A673 (cell line): ENCODE results near the gene DHCR24. TPM values are rescaled to one million over a fixed set of nuclear protein-coding genes. Genes with fewer than 3 reads are reported as not detected.
A peak's percentile ranks its signal among the peaks of the same experiment; 100 is the strongest.

Experiments used
- BruUV-seq: library from RNA; stranded (reverse); fragments of 400-500 nt; replicated peaks from 2 replicates; lab custom pipeline; 2021; lab: Mats Ljungman, UMichigan
- CTCF ChIA-PET: fragments of 300-600 bp; sonication (Branson Sonifier 250); formaldehyde crosslinking; loops from one replicate; lab custom pipeline; 2022; ENCODE audit warnings: antibody characterized with exemption; lab: Charles Lee
- POLR2A ChIA-PET: fragments of 300-600 bp; sonication (Branson Sonifier 250); formaldehyde crosslinking; loops from one replicate; lab custom pipeline; 2022; ENCODE audit warnings: antibody characterized with exemption; ENCODE audit not compliant: low non-redundant PET; lab: Charles Lee
- DNase-seq: peaks from one replicate; pipeline ENCODE4 v3.0.0-alpha.2; 2015; ENCODE audit warnings: low spot score
- H3K27ac ChIP-seq: fragments of 200-600 bp; sonication (generic); 2 replicates; pipeline ENCODE4 v1.5.1; 2016; ENCODE audit warnings: mixed run types, low read depth, mild to moderate bottlenecking, mixed read lengths, antibody characterized with exemption, low read length; ENCODE audit not compliant: poor library complexity, severe bottlenecking
- H3K27me3 ChIP-seq: fragments of 200-600 bp; sonication (generic); replicated peaks from 2 replicates; pipeline ENCODE4 v1.6.1; 2017; ENCODE audit warnings: mixed run types, low read depth, mild to moderate bottlenecking, mixed read lengths, antibody characterized with exemption, low read length; ENCODE audit not compliant: insufficient read depth, poor library complexity
- H3K36me3 ChIP-seq: fragments of 200-600 bp; sonication (generic); 2 replicates; pipeline ENCODE4 v1.6.1; 2016; ENCODE audit warnings: mixed run types, mild to moderate bottlenecking, mixed read lengths, antibody characterized with exemption, low read length; ENCODE audit not compliant: insufficient read depth, poor library complexity, severe bottlenecking
- H3K4me1 ChIP-seq: fragments of 200-600 bp; sonication (generic); 2 replicates; pipeline ENCODE4 v1.6.1; 2017; ENCODE audit warnings: mixed run types, mild to moderate bottlenecking, mixed read lengths, antibody characterized with exemption, low read length; ENCODE audit not compliant: insufficient read depth, poor library complexity, severe bottlenecking
- H3K4me3 ChIP-seq: fragments of 200-600 bp; sonication (generic); 2 replicates; pipeline ENCODE4 v1.5.1; 2016; ENCODE audit warnings: low read depth, mixed run types, mild to moderate bottlenecking, mixed read lengths, low read length; ENCODE audit not compliant: poor library complexity, severe bottlenecking
- H3K9me3 ChIP-seq: fragments of 200-600 bp; sonication (generic); 2 replicates; pipeline ENCODE4 v1.6.1; 2016; ENCODE audit warnings: mixed run types, low read depth, mild to moderate bottlenecking, mixed read lengths, antibody characterized with exemption, low read length; ENCODE audit not compliant: poor library complexity, severe bottlenecking
- EZH2 ChIP-seq: fragments of 200-600 bp; sonication (generic); IDR thresholded peaks from 2 replicates; pipeline ENCODE4 v1.6.1; 2017; ENCODE audit warnings: borderline replicate concordance, low read depth, mild to moderate bottlenecking, mixed read lengths, antibody characterized with exemption, low read length; ENCODE audit not compliant: poor library complexity, severe bottlenecking
- intact Hi-C: fragments of 100-400 bp; cut with micrococcal nuclease; formaldehyde crosslinking; loops from one replicate; pipeline ENCODE4 v1.10.0; 2022; ENCODE audit not compliant: unreplicated experiment
- total RNA-seq: library from RNA; stranded (reverse); gene quantifications from 2 replicates; pipeline ENCODE4 v1.2.3, GENCODE V29; 2021
- TF ChIP-seq, protein P1 (sequence below): fragments of 300-800, 200-600 bp; sonication (generic); conservative IDR thresholded peaks from 2 replicates; pipeline ENCODE4 v1.5.1; 2017; ENCODE audit warnings: low read depth, mild to moderate bottlenecking, antibody characterized with exemption, low read length, moderate library complexity, mixed read lengths

The DHCR24 gene
- total RNA-seq, 1 experiment from 2014 or later = 273 TPM

DNA sequence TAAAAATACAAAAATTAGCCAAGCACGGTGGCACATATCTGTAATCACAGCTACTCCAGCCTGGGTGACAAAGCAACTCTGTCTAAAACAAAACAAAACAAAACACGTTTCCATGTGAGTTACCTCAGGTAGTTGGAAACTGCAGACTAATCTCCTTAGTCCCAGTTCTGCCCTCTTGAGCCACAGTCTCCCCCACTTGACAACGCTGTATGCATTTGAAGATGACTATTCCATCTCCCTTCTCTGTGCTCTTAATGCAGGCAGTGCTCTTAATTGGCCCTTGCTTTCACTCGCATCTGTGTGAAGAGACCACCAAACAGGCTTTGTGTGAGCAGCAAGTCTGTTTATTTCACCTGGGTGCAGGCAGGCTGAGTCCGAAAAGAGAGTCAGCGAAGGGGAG, 19.6 kb upstream of the DHCR24 start:
- no TSS peak for BruUV-seq
- Histone ChIP-seq H3K36me3 (no peaks in the 10 kb centered on the region), H3K27ac (no peak overlapping the region), H3K27me3 (no peaks in the 10 kb centered on the region), H3K4me3 (no peak overlapping the region), H3K4me1 (peaks cover 14% of the 10 kb centered on the region), H3K9me3 (no peaks in the 10 kb centered on the region)
- ChIA-PET CTCF (no interaction called here), POLR2A (no interaction called here)
- DNase-seq = no peak
- no peak for TF ChIP-seq EZH2
- TF ChIP-seq, protein P1, sequence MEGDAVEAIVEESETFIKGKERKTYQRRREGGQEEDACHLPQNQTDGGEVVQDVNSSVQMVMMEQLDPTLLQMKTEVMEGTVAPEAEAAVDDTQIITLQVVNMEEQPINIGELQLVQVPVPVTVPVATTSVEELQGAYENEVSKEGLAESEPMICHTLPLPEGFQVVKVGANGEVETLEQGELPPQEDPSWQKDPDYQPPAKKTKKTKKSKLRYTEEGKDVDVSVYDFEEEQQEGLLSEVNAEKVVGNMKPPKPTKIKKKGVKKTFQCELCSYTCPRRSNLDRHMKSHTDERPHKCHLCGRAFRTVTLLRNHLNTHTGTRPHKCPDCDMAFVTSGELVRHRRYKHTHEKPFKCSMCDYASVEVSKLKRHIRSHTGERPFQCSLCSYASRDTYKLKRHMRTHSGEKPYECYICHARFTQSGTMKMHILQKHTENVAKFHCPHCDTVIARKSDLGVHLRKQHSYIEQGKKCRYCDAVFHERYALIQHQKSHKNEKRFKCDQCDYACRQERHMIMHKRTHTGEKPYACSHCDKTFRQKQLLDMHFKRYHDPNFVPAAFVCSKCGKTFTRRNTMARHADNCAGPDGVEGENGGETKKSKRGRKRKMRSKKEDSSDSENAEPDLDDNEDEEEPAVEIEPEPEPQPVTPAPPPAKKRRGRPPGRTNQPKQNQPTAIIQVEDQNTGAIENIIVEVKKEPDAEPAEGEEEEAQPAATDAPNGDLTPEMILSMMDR = no peak
- intact Hi-C loops = no loop called here

DNA sequence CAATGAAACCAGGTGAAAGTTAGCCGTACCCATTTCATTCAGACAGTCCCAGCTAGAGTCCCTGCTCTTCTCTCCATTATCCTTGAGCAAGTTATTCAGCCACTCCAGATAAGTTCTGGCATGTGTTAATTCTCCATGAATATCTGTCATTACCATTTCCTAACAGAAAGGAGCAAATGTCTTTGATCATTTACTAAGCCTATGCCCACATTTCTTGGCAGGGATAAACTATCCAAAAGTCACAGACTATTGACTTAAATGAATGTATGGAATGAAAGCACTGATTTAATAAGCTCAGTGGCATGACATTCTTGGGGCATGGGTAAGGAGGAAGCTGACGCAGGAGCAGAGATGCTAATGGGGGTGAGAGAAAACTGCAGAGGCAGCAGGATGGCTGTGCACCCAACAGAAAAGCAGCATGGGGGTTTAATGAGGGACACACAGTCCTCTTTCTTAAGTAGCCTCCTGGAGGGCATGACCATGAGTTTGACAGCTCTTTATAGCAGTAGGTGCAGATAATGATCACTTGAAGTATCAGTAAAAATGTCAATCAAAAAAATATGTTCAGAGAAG, 17.6 kb upstream of the DHCR24 start:
- H3K9me3 ChIP-seq = no peaks in the 10 kb centered on the region
- H3K36me3 ChIP-seq = no peaks in the 10 kb centered on the region
- peak; percentile 86 for DNase-seq
- no peaks in the 10 kb centered on the region for H3K27me3 ChIP-seq
- H3K4me3 ChIP-seq = no peak overlapping the region
- no peak overlapping the region for H3K27ac ChIP-seq
- peaks cover 14% of the 10 kb centered on the region for H3K4me1 ChIP-seq
- no peak for TF ChIP-seq EZH2
- POLR2A ChIA-PET = interaction anchor here (0.6 kb wide), 1 partner anchor 69 kb away, joined by 5 read pairs; no protein-coding TSS in a partner anchor
- CTCF ChIA-PET = no interaction called here
- intact Hi-C loops = no loop called here
- no TSS peak for BruUV-seq

- DNase-seq = no peak
- H3K36me3 ChIP-seq = no peaks in the 10 kb centered on the region
- intact Hi-C loops = no loop called here
- no peaks in the 10 kb centered on the region for H3K9me3 ChIP-seq
- TF ChIP-seq, protein P1 = no peak
- no peak for TF ChIP-seq EZH2
- CTCF ChIA-PET = no interaction called here
- no TSS peak for BruUV-seq
- POLR2A ChIA-PET = interaction anchor here (0.7 kb wide), 1 partner anchor 113 kb away, joined by 5 read pairs; no protein-coding TSS in a partner anchor
- no peak overlapping the region for H3K4me3 ChIP-seq
- no peaks in the 10 kb centered on the region for H3K4me1 ChIP-seq
- H3K27me3 ChIP-seq = no peaks in the 10 kb centered on the region
- H3K27ac ChIP-seq = no peak overlapping the region
Measured at GRCh38 chr1:54894271-54894670, 7.3 kb upstream of the DHCR24 start.

DNA sequence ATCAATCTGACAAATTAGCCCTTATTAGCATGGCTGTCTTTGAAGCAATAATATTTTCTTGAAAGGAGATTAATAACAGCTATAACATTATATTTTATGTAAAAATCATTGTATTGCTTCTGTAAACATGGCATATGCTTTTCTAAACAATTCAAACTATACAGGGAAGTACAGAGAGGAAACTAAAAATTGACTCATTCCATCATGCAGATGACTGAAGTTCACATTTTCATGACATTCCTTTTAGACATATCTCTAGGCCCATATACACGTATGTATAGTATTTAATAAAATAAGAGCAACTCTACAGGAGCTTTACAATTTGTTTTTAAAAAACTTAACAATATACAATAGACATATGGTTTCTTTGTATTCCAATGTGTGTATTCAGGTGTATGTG, 5.6 kb upstream of the DHCR24 start:
- Histone ChIP-seq H3K9me3 (no peaks in the 10 kb centered on the region), H3K4me1 (no peaks in the 10 kb centered on the region), H3K4me3 (no peak overlapping the region), H3K36me3 (no peaks in the 10 kb centered on the region), H3K27me3 (no peaks in the 10 kb centered on the region), H3K27ac (no peak overlapping the region)
- no peak for DNase-seq
- no TSS peak for BruUV-seq
- ChIA-PET CTCF (no interaction called here), POLR2A (no interaction called here)
- intact Hi-C loops = no loop called here
- TF ChIP-seq, protein P1 = no peak
- no peak for TF ChIP-seq EZH2
